K562 (cell line): Measurements from ENCODE around the gene SPATA13. TPM values are rescaled to one million over a fixed set of nuclear protein-coding genes. Genes with fewer than 3 reads are reported as not detected.

Source experiments
- ATAC-seq: fragments of 200-7000 bp; cut with Tn5 transposase; 3 replicates; pipeline ENCODE4 v1.9.1; 2020; ENCODE audit warnings: moderate library complexity
- BruUV-seq: library from RNA; stranded (reverse); fragments of 400-500 nt; replicated peaks from 2 replicates; lab custom pipeline; 2021; lab: Mats Ljungman, UMichigan
- CTCF ChIA-PET: fragments of 300-600 bp; formaldehyde crosslinking; extraction: SDS; loops from one replicate; lab custom pipeline; 2021; ENCODE audit warnings: low intra/inter-chr PET ratio; lab: Yijun Ruan, JAX
- POLR2A ChIA-PET: fragments of 300-600, 350-650 bp; sonication (Branson Sonifier 250); formaldehyde crosslinking; extraction: SDS; loops from one replicate; lab custom pipeline; 2021; ENCODE audit warnings: antibody characterized with exemption, inconsistent platforms; lab: Yijun Ruan, JAX
- DNase-seq, 4 experiments: peaks; one replicate each; pipeline versions ENCODE4 v3.0.0 to v3.0.0-alpha.2; 2011 to 2018; ENCODE audit warnings: low spot score in 3 of 4, mixed read lengths in 3 of 4; ENCODE audit errors: extremely low read depth in 1 of 4
- FAIRE-seq: peaks from 2 replicates; lab custom pipeline; 2011; peaks lifted over from hg19 to GRCh38; lab: Jason Lieb, UNC
- H2AFZ ChIP-seq: 2 replicates; pipeline ENCODE4 v1.6.0; 2011; ENCODE audit warnings: low read depth, low read length, control low read depth, inconsistent platforms
- H3K27ac ChIP-seq: fragments of 200-600 bp; 3 replicates; pipeline ENCODE4 v1.8.0; 2011; ENCODE audit warnings: low read depth, mild to moderate bottlenecking, control low read depth, inconsistent platforms, low read length, moderate library complexity, mixed read lengths; ENCODE audit errors: extremely low read depth
- H3K27me3 ChIP-seq, 2 experiments: fragments of 300-600 bp in 1 of 2; 2 replicates in 1 of 2; 3 replicates in 1 of 2; pipeline versions ENCODE4 v1.6.0 to v1.8.0; 2011; ENCODE audit warnings: inconsistent platforms in 2 of 2, low read length in 2 of 2, mild to moderate bottlenecking in 1 of 2, mixed read lengths in 1 of 2, moderate library complexity in 1 of 2; ENCODE audit not compliant: control insufficient read depth in 2 of 2, insufficient read depth in 2 of 2
- H3K36me3 ChIP-seq: fragments of 300-600 bp; 3 replicates; pipeline ENCODE4 v1.8.0; 2011; ENCODE audit warnings: mild to moderate bottlenecking, low read length, inconsistent platforms; ENCODE audit not compliant: control insufficient read depth, insufficient read depth
- H3K4me1 ChIP-seq, 2 experiments: fragments of 200-600 bp in 1 of 2; replicated peaks in 1 of 2; 2 replicates in 1 of 2; 3 replicates in 1 of 2; pipeline versions ENCODE4 v1.5.1 to v1.8.0; 2011; ENCODE audit warnings: inconsistent platforms in 2 of 2, low read length in 2 of 2, mild to moderate bottlenecking in 1 of 2, mixed read lengths in 1 of 2, moderate library complexity in 1 of 2; ENCODE audit not compliant: control insufficient read depth in 2 of 2, insufficient read depth in 2 of 2
- H3K4me2 ChIP-seq: 2 replicates; pipeline ENCODE4 v1.6.1; 2011; ENCODE audit warnings: low read length, control low read depth, inconsistent platforms, mixed read lengths; ENCODE audit not compliant: insufficient read depth
- H3K4me3 ChIP-seq: fragments of 200-600 bp; sonication (generic), shearing (Covaris generic); 2 replicates; pipeline ENCODE4 v1.5.1; 2016; ENCODE audit warnings: control low read depth, inconsistent platforms
- H3K79me2 ChIP-seq: fragments of 200-600 bp; 3 replicates; pipeline ENCODE4 v1.8.0; 2011; ENCODE audit warnings: low read length, inconsistent platforms; ENCODE audit not compliant: control insufficient read depth, insufficient read depth
- H3K9ac ChIP-seq, 2 experiments: 2 replicates each; pipeline versions ENCODE4 v1.6.0 to v1.6.1; 2011; ENCODE audit warnings: low read depth in 2 of 2, low read length in 2 of 2, control low read depth in 1 of 2, inconsistent platforms in 1 of 2, mild to moderate bottlenecking in 1 of 2, mixed read lengths in 1 of 2; ENCODE audit not compliant: insufficient read depth in 1 of 2
- H3K9me1 ChIP-seq: one replicate; pipeline ENCODE4 v1.6.0; 2011; ENCODE audit warnings: inconsistent platforms, mild to moderate bottlenecking, low read length, moderate library complexity; ENCODE audit not compliant: control insufficient read depth, insufficient read depth
- H3K9me3 ChIP-seq: replicated peaks from 2 replicates; pipeline ENCODE4 v1.5.1; 2011; ENCODE audit warnings: low read depth, low read length, inconsistent platforms; ENCODE audit not compliant: control insufficient read depth, insufficient read depth
- H4K20me1 ChIP-seq: replicated peaks from 2 replicates; pipeline ENCODE4 v1.6.1; 2011; ENCODE audit warnings: low read length, inconsistent platforms, mixed read lengths; ENCODE audit not compliant: control insufficient read depth, insufficient read depth
- ILK ChIP-seq: fragments of 450-650 bp; IDR thresholded peaks from 2 replicates; pipeline ENCODE4 v1.6.1; 2016; ENCODE audit warnings: missing genetic modification characterization, low read depth, mild to moderate bottlenecking, missing compliant biosample characterization, moderate library complexity, borderline replicate concordance
- KAT8 ChIP-seq: fragments of 450-650 bp; IDR thresholded peaks from 2 replicates; pipeline ENCODE4 v1.6.1; 2016; ENCODE audit warnings: low read depth, mild to moderate bottlenecking
- MAFG ChIP-seq: fragments of 450-650 bp; conservative IDR thresholded peaks from 2 replicates; pipeline ENCODE4 v1.6.1; 2016; ENCODE audit warnings: missing genetic modification characterization, missing compliant biosample characterization
- NFIC ChIP-seq: fragments of 450-650 bp; IDR thresholded peaks from 2 replicates; pipeline ENCODE4 v1.6.1; 2017; ENCODE audit warnings: mild to moderate bottlenecking, inconsistent platforms
- PHB2 ChIP-seq: fragments of 450-650 bp; IDR thresholded peaks from 2 replicates; pipeline ENCODE4 v1.6.1; 2017; ENCODE audit warnings: low read depth
- SMARCE1 ChIP-seq: fragments of 450-650 bp; IDR thresholded peaks from 2 replicates; pipeline ENCODE4 v1.7.1; 2016; ENCODE audit warnings: mild to moderate bottlenecking
- SRSF3 ChIP-seq: fragments of 200-400 bp; formaldehyde crosslinking; IDR thresholded peaks from 2 replicates; pipeline ENCODE4 v1.6.1; 2016; ENCODE audit warnings: mild to moderate bottlenecking, low read length, moderate library complexity; ENCODE audit not compliant: insufficient read depth
- TEAD2 ChIP-seq: fragments of 450-650 bp; IDR thresholded peaks from 2 replicates; pipeline ENCODE4 v1.6.1; 2016; ENCODE audit warnings: missing genetic modification characterization, control low read depth, missing compliant biosample characterization
- ZNF133 ChIP-seq: fragments of 250-450 bp; sonication (Bioruptor Pico); IDR thresholded peaks from 2 replicates; pipeline ENCODE4 v1.4.0; 2020; ENCODE audit warnings: mild to moderate bottlenecking
- ZNF445 ChIP-seq: fragments of 250-450 bp; sonication (Bioruptor Pico); IDR thresholded peaks from 2 replicates; pipeline ENCODE4 v1.4.0; 2020; ENCODE audit warnings: low read depth, mild to moderate bottlenecking, moderate library complexity
- WGBS: fragments of 100-300 bp; shearing (Covaris generic); methylation state at CpG from one replicate; pipeline ENCODE4 v1.1.6; 2016; ENCODE audit warnings: low coverage, mixed read lengths; ENCODE audit not compliant: insufficient coverage; ENCODE audit errors: missing lambda C conversion rate; 5-methylcytosine and 5-hydroxymethylcytosine counted together
- in situ Hi-C: fragments of 300-500 bp; cut with MboI; formaldehyde crosslinking; loops from 4 replicates; pipeline ENCODE4 v1.15.0; 2018; ENCODE audit warnings: inconsistent platforms, mixed read lengths
- intact Hi-C: fragments of 100-400 bp; cut with micrococcal nuclease; formaldehyde crosslinking; loops from 2 replicates; pipeline ENCODE4 v1.14.2; 2022
- polyA plus RNA-seq, 8 experiments: library from polyadenylated mRNA; depleted of rRNA in 4 of 8; stranded (reverse) in 5 of 8; unstranded in 3 of 8; fragments of >200 nt; fragmentation: Nextera tagmentation in 2 of 8; fragmentation: Illumina TruSeq in 1 of 8; extraction: Ambion mirVana in 2 of 8; extraction: Trizol in 1 of 8; gene quantifications; 2 replicates each; pipeline versions ENCODE4 v1.2.1 to v1.2.3, GENCODE V29; 2011 to 2014; ENCODE audit warnings: inconsistent platforms in 1 of 8, missing spikeins in 1 of 8
- total RNA-seq, 7 experiments: library from RNA; depleted of rRNA in 6 of 7; stranded (reverse); fragments of >200 nt in 6 of 7; fragmentation: Illumina TruSeq in 2 of 7; extraction: Trizol in 2 of 7; gene quantifications; 2 replicates each; pipeline versions ENCODE4 v1.2.1 to v1.2.3, GENCODE V29; 2011 to 2021; ENCODE audit warnings: low replicate concordance in 1 of 7
- TF ChIP-seq, protein P1 (sequence below): fragments of 450-650 bp; IDR thresholded peaks from one replicate; pipeline ENCODE4 v1.6.1; 2018; ENCODE audit warnings: mild to moderate bottlenecking, moderate library complexity; ENCODE audit not compliant: partially characterized antibody
- TF ChIP-seq, protein P2 (sequence below), 2 experiments: IDR thresholded peaks; 2 replicates each; pipeline ENCODE4 v1.6.1; 2011; ENCODE audit warnings: borderline replicate concordance in 1 of 2, control low read depth in 1 of 2, low read depth in 1 of 2, low read length in 1 of 2, mild to moderate bottlenecking in 1 of 2, mixed read lengths in 1 of 2, moderate library complexity in 1 of 2; ENCODE audit not compliant: insufficient read depth in 1 of 2, insufficient read length in 1 of 2, poor library complexity in 1 of 2, severe bottlenecking in 1 of 2; ENCODE audit errors: extremely low read depth in 1 of 2
- TF ChIP-seq, protein P3 (sequence below): conservative IDR thresholded peaks from 2 replicates; pipeline ENCODE4 v1.6.1; 2011; ENCODE audit warnings: low read depth, mild to moderate bottlenecking, low read length; ENCODE audit not compliant: control insufficient read depth
- TF ChIP-seq, protein P4 (sequence below), 2 experiments: fragments of 200-800 bp in 1 of 2; sonication (Bioruptor generic) in 1 of 2; sonication (generic) in 1 of 2; formaldehyde crosslinking in 1 of 2; IDR thresholded peaks in 1 of 2; conservative IDR thresholded peaks in 1 of 2; 2 replicates each; pipeline versions ENCODE4 v1.5.0 to v1.6.1; 2016 to 2020; ENCODE audit warnings: missing compliant biosample characterization in 1 of 2, missing genetic modification characterization in 1 of 2, missing genetic modification reagents in 1 of 2
- TF ChIP-seq, protein P5 (sequence below): fragments of 450-650 bp; formaldehyde crosslinking; IDR thresholded peaks from 2 replicates; pipeline ENCODE4 v1.4.0; 2020; ENCODE audit warnings: mild to moderate bottlenecking, moderate library complexity

The SPATA13 gene
- total and polyA plus RNA-seq, 9 of the 15 experiments (the other 6 are each of a cell fraction or from before 2014, with no cell fraction given) = 0.08 to 0.99 (median 0.21) TPM; not detected in 2

DNA sequence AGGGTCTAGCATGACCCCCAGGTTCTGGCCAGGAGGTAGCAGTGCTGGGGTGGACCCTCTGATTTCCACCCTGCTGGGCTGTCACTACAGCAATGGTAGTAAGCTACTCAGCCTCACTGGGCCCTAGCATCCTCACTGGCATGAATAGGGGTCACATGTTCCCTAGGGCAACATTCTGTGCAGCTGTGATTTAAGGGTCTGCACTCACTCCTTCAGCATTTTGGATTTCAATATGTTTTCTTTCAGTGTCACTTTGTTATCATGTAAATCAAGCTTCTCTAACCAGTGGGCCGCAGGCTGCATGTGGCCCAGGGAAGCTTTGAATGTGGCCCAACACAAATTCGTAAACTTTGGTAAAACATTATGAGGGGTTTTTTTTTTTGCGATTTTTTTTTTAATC, 57.8 kb downstream of the SPATA13 start:
- Histone ChIP-seq H3K9me3 (no peaks in the 10 kb centered on the region), H3K4me1 (peaks cover 0 to 3% of the 10 kb centered on the region in 2 experiments; a peak in 1 of 5 replicates), H3K4me2 (no peak overlapping the region), H3K9ac (no peak overlapping the region), H3K36me3 (no peaks in the 10 kb centered on the region), H2AFZ (no peak overlapping the region), H3K27ac (no peak overlapping the region), H4K20me1 (no peaks in the 10 kb centered on the region), H3K4me3 (no peak overlapping the region), H3K9me1 (no peaks in the 10 kb centered on the region), H3K27me3 (peaks cover 0 to 14% of the 10 kb centered on the region in 2 experiments; a peak in 1 of 5 replicates), H3K79me2 (no peaks in the 10 kb centered on the region)
- 4% methylated on average over 3 of the region's 3 CpGs for WGBS
- no peak for DNase-seq
- intact Hi-C loops = no loop called here
- POLR2A ChIA-PET = interaction anchor here (0.7 kb wide), 1 partner anchor 252 kb away, joined by 3 read pairs; no protein-coding TSS in a partner anchor
- CTCF ChIA-PET = interaction anchor here (2.3 kb wide), 1 partner anchor 198 kb away, joined by 18 read pairs; no protein-coding TSS in a partner anchor
- no peak for ATAC-seq
- FAIRE-seq = no peak
- BruUV-seq = no TSS peak
- in situ Hi-C loops = loop anchor here (25.0 kb wide), 1 partner anchor 306 kb away; no protein-coding TSS in a partner anchor
- TF ChIP-seq, protein P1, sequence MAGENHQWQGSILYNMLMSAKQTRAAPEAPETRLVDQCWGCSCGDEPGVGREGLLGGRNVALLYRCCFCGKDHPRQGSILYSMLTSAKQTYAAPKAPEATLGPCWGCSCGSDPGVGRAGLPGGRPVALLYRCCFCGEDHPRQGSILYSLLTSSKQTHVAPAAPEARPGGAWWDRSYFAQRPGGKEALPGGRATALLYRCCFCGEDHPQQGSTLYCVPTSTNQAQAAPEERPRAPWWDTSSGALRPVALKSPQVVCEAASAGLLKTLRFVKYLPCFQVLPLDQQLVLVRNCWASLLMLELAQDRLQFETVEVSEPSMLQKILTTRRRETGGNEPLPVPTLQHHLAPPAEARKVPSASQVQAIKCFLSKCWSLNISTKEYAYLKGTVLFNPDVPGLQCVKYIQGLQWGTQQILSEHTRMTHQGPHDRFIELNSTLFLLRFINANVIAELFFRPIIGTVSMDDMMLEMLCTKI = no peak
- no peak for TF ChIP-seq MAFG (tag)
- TF ChIP-seq ZNF133 (CRISPR knock-in tag) = no peak
- TF ChIP-seq PHB2 = no peak
- TF ChIP-seq, protein P2, sequence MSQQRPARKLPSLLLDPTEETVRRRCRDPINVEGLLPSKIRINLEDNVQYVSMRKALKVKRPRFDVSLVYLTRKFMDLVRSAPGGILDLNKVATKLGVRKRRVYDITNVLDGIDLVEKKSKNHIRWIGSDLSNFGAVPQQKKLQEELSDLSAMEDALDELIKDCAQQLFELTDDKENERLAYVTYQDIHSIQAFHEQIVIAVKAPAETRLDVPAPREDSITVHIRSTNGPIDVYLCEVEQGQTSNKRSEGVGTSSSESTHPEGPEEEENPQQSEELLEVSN (IDR thresholded peaks at IDR 0.05; ENCODE audit: borderline replicate concordance in 1 of 2, extremely low read depth in 1 of 2, insufficient read depth in 1 of 2, insufficient read length in 1 of 2, low read depth in 1 of 2, low read length in 1 of 2, poor library complexity in 1 of 2, severe bottlenecking in 1 of 2) = no peak
- TF ChIP-seq, protein P3, sequence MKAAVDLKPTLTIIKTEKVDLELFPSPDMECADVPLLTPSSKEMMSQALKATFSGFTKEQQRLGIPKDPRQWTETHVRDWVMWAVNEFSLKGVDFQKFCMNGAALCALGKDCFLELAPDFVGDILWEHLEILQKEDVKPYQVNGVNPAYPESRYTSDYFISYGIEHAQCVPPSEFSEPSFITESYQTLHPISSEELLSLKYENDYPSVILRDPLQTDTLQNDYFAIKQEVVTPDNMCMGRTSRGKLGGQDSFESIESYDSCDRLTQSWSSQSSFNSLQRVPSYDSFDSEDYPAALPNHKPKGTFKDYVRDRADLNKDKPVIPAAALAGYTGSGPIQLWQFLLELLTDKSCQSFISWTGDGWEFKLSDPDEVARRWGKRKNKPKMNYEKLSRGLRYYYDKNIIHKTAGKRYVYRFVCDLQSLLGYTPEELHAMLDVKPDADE = no peak
- no peak for TF ChIP-seq NFIC
- no peak for TF ChIP-seq SRSF3
- TF ChIP-seq KAT8 = no peak
- TF ChIP-seq TEAD2 (tag) = no peak
- no peak for TF ChIP-seq ZNF445
- TF ChIP-seq SMARCE1 = no peak
- TF ChIP-seq ILK = no peak
- TF ChIP-seq, protein P4, sequence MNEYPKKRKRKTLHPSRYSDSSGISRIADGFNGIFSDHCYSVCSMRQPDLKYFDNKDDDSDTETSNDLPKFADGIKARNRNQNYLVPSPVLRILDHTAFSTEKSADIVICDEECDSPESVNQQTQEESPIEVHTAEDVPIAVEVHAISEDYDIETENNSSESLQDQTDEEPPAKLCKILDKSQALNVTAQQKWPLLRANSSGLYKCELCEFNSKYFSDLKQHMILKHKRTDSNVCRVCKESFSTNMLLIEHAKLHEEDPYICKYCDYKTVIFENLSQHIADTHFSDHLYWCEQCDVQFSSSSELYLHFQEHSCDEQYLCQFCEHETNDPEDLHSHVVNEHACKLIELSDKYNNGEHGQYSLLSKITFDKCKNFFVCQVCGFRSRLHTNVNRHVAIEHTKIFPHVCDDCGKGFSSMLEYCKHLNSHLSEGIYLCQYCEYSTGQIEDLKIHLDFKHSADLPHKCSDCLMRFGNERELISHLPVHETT (CRISPR knock-in tag; conservative IDR thresholded peaks at IDR 0.05 in 1 of 2, IDR thresholded peaks at IDR 0.05 in 1 of 2) = no peak
- TF ChIP-seq, protein P5, sequence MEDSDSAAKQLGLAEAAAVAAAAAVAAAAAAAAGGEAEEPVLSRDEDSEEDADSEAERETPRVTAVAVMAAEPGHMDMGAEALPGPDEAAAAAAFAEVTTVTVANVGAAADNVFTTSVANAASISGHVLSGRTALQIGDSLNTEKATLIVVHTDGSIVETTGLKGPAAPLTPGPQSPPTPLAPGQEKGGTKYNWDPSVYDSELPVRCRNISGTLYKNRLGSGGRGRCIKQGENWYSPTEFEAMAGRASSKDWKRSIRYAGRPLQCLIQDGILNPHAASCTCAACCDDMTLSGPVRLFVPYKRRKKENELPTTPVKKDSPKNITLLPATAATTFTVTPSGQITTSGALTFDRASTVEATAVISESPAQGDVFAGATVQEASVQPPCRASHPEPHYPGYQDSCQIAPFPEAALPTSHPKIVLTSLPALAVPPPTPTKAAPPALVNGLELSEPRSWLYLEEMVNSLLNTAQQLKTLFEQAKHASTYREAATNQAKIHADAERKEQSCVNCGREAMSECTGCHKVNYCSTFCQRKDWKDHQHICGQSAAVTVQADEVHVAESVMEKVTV (CRISPR knock-in tag) = no peak
